Upper lobe of right lung (tissue), 1 donor: ENCODE results near the gene GREM2. TPM values are rescaled to one million over a fixed set of nuclear protein-coding genes. Genes with fewer than 3 reads are reported as not detected.

Experiments
- ATAC-seq: fragments of 200-7000 bp; cut with Tn5 transposase; one replicate; pipeline ENCODE4 v1.9.1; 2020; ENCODE audit warnings: mild to moderate bottlenecking, moderate library complexity
- DNase-seq: peaks from one replicate; pipeline ENCODE4 v3.0.0-alpha.2; 2020
- H3K27ac ChIP-seq: fragments of 200-600 bp; one replicate; pipeline ENCODE4 v1.8.0; 2022
- H3K27me3 ChIP-seq: fragments of 200-600 bp; one replicate; pipeline ENCODE4 v1.8.0; 2022; ENCODE audit warnings: mild to moderate bottlenecking
- H3K36me3 ChIP-seq: fragments of 200-600 bp; one replicate; pipeline ENCODE4 v1.8.0; 2022
- H3K4me1 ChIP-seq: fragments of 200-600 bp; one replicate; pipeline ENCODE4 v1.8.0; 2022
- H3K4me3 ChIP-seq: fragments of 200-600 bp; one replicate; pipeline ENCODE4 v1.8.0; 2022; ENCODE audit warnings: mild to moderate bottlenecking
- H3K9me3 ChIP-seq: fragments of 200-600 bp; one replicate; pipeline ENCODE4 v1.8.0; 2022
- CTCF ChIP-seq: fragments of 200-600 bp; IDR thresholded peaks from one replicate; pipeline ENCODE4 v1.8.0; 2022; ENCODE audit warnings: antibody characterized with exemption
- intact Hi-C: fragments of 100-400 bp; cut with DNase I; formaldehyde crosslinking; loops from one replicate; pipeline ENCODE4 v1.11.0; 2022
- total RNA-seq: library from RNA; stranded (reverse); fragmentation: NEBNext Ultra II Directional; extraction: Animal tissue kit (Norgen Biotek cat#: 25700); gene quantifications from one replicate; pipeline ENCODE4 v1.2.1, GENCODE V29; 2021
- donor health status: DM: no; HTN: yes; CAD: no; lungs with severe emphysema.

The GREM2 gene
- total RNA-seq, 1 donor from 2014 or later, result 0.64 TPM

- Histone ChIP-seq H3K27me3 (no peaks in the 10 kb centered on the region), H3K4me1 (no peaks in the 10 kb centered on the region), H3K36me3 (no peaks in the 10 kb centered on the region), H3K9me3 (no peaks in the 10 kb centered on the region), H3K4me3 (no peak overlapping the region), H3K27ac (no peak overlapping the region)
- DNase-seq (no peak), ATAC-seq (no peak)
- TF ChIP-seq CTCF, result no peak
- intact Hi-C loops, result no loop called here
These were observed 38.9 kb upstream of the GREM2 start for GRCh38 chr1:240650877-240651276.

DNA sequence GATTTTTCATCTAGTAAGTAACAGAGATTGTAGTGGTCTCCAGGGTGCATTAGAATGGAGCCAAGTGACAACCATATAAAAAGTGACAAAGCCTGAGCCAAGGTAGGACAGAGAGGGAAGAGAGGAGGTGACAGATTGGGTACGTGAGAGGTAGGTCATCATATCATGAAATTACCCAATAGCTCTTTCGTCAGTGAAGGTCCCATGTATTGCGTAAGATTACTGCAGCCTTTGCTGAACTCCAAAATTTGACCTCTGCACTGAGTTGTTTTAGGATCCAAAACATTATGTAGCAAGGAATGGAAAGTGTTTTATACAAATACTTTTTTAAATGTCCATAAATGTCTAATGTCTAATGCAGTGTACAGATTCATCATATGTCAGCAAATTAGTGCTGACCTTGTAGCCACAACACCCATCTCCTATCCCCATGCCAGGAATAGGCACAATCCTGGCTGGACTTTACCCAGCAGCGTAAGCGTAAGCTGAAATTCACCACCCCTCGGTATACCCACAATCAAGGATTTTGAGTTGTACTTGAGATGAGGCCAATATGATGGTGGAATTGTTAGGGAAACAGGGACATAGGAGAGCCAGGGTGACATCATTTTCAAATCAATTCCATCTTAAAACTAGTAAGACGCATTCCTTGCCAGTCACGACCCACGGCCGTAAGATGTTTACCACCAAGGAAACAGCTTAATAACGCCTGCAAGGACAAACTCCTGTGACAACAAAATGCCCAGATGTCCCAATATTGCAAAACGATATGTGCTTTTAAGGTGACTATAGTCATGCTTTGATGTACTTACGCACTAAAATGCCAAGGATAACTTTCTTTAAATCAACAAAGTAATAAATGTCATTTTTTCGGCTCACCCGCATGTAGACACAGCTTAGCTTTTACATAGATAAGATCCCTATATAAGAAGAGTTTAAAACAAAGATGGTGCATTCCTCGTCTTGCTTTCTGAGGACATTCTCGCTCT lies 38.1 kb upstream of the GREM2 start:
- H3K9me3 ChIP-seq, result no peaks in the 10 kb centered on the region
- no peak for TF ChIP-seq CTCF
- H3K27me3 ChIP-seq, result no peaks in the 10 kb centered on the region
- H3K36me3 ChIP-seq, result no peaks in the 10 kb centered on the region
- intact Hi-C loops, result no loop called here
- no peaks in the 10 kb centered on the region for H3K4me1 ChIP-seq
- no peak for ATAC-seq
- DNase-seq, result no peak
- no peak overlapping the region for H3K4me3 ChIP-seq
- no peak overlapping the region for H3K27ac ChIP-seq

- H3K4me3 ChIP-seq, result no peak overlapping the region
- H3K4me1 ChIP-seq, result no peaks in the 10 kb centered on the region
- TF ChIP-seq CTCF, result no peak
- intact Hi-C loops, result no loop called here
- no peaks in the 10 kb centered on the region for H3K27me3 ChIP-seq
- H3K9me3 ChIP-seq, result no peaks in the 10 kb centered on the region
- ATAC-seq, result no peak
- no peak for DNase-seq
- H3K27ac ChIP-seq, result no peak overlapping the region
- H3K36me3 ChIP-seq, result no peaks in the 10 kb centered on the region
These were observed 34.8 kb upstream of the GREM2 start for GRCh38 chr1:240646571-240647240.

- intact Hi-C loops, result no loop called here
- no peaks in the 10 kb centered on the region for H3K27me3 ChIP-seq
- no peak for TF ChIP-seq CTCF
- no peaks in the 10 kb centered on the region for H3K36me3 ChIP-seq
- no peaks in the 10 kb centered on the region for H3K9me3 ChIP-seq
- DNase-seq (no peak), ATAC-seq (no peak)
- no peak overlapping the region for H3K4me3 ChIP-seq
- H3K4me1 ChIP-seq, result no peaks in the 10 kb centered on the region
- no peak overlapping the region for H3K27ac ChIP-seq
These were observed 32.8 kb upstream of the GREM2 start for GRCh38 chr1:240644732-240645131.

GRCh38 chr1:240635466-240636256 lies 23.7 kb upstream of the GREM2 start:
- Histone ChIP-seq H3K27ac (no peak overlapping the region), H3K9me3 (no peaks in the 10 kb centered on the region), H3K36me3 (no peaks in the 10 kb centered on the region), H3K4me3 (no peak overlapping the region), H3K27me3 (no peaks in the 10 kb centered on the region), H3K4me1 (no peaks in the 10 kb centered on the region)
- TF ChIP-seq CTCF, result no peak
- DNase-seq, result no peak
- intact Hi-C loops, result no loop called here
- no peak for ATAC-seq
